ENCODE results near the gene OAF.
"Not testable (repeated sequence)": the region's sequence is repeated elsewhere in the genome, so short reads cannot be mapped to it uniquely, and the experiment has no call there.

OAF gene

DNA sequence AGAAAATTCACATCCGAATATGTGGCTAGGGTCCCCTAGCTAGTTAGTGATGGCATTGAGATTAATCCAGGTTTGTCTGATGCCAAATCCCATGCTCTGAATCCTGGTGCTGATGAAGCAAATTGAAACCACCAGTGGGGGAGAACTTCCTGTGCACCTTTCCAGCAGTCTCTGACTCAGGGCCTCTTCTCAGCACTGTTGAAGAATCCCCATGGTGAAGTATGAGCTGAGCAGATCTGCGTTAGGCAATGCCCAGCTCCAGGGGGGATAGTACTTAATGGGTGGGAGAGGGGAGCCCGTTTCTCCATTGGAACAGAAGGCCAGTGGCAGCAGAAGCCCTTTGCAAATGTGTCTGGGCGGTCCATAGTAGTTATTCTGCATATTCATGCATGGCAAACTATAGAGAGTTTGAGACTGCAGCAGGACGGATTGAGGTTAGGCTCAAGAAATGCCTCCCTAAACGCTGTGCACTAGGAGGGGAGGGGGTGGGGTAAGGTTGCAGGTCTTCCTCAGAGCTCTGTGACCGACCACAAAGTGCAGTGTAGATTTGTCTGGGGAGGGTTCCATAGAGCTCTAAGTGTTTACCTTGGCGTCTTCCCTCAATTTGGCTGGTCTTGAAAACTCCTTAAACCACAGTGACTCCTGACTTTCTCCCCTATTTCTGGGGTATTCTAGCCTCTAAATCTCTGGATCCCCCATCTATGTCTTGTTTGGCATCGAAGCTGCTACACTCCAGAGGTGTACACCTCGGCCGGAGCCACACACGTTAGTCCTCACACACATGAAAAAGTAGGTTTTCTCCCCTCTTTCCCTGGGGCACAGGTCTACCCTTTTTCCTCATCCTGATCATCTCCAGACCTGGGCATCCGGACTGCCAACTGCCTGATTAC lies 33.9 kb downstream of the OAF start:
- no peak for DNase-seq

DNA sequence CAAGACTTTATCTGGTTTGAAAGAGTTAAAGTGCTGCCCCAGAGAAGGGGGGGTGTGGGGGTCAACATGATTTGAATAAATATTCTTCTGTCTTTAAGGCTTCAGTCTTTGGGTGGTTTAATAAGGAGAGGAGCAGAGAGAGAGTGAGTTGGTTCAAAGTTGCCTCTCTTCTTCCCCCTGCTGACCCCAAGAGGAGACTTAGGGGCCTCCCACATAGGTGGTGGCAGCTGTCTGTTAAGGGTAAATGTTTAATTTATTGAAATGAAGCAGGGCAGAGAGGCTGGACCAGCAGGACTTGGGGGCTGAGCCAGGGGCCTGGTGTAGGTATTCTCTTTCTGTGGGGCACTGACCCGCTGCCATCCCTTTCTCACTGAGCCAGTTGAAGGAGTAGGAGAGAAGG lies 34.6 kb downstream of the OAF start:
- no peak for DNase-seq

DNA sequence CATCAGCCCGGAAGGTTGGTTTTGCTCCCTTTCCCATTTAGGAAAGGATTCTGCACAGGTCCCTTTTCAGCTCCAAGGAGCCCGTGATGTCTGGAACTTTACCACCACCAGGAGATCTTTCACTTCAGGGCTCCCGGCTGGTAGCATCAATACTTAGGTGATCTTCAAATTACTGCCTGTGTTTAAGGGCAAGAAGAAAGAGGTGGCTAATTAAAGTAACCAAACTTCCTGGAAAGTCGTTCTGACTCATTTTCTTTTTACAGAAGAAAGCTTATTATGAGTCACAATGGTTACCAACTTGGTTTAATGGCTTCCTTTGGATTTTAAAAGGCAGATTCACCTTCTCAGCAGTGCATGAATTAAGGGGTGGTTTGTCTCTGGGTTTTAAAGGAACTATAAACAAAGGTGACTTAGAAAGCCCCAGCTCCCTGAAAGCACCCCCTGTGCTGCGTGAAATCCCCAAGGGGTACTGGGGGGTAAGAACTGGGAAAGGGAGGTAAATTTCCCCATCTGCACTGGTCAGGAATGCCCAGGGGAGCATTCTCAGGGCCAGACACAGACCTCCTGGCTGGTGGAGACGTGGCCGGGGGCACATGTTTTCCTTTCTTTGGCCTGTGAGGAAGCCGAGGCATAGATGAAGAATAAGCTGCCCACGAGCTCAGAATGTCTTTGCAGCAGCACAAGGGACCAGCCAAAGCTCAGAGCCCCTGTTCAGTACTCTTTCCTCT lies 37.9 kb downstream of the OAF start:
- no peak for DNase-seq

DNA sequence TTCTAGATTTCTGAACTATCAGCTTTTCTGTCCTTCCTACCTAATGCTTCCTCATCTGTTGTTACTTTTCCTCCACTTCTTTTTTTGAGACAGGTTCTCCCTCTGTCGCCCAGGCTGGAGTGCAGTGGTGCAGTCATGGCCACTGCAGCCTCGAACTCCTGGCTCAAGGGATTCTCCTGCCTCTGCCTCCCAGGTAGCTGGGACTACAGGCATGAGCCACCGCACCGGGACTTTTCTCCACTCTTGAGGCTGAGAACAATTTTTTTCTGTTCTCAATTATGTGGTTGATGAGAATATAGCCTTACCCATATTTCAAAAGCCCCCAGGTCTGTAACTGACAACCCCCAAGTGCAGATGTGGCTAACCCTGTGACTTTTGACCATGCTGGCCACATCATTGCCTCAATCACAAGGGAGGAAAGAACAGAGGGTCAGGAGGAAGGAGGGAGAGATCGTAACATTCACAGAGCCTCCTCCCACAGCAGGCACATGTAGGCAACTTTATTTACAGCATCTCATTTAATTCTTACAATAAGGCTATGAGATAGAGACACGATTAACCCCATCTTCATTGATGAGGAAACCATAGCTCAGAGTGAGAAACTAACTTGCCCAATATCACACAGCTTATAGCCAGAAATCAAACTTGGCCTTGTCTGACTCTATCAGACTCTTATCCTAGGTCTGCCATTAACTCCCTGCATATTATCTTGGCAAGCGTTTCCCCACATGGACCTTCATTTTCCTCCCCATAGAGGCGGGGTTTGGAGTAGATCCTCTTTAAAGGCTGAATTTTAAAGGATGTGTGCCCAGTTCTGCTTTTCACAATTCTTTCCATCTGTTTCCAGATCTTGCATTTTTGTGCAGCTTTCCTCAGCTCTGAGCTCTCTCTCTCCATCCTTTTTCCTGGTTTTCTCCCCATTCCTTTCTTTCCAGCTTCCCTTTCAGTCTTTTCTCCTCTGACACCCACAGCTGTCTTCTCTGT lies 38.7 kb downstream of the OAF start:
- DNase-seq, result no peak

DNA sequence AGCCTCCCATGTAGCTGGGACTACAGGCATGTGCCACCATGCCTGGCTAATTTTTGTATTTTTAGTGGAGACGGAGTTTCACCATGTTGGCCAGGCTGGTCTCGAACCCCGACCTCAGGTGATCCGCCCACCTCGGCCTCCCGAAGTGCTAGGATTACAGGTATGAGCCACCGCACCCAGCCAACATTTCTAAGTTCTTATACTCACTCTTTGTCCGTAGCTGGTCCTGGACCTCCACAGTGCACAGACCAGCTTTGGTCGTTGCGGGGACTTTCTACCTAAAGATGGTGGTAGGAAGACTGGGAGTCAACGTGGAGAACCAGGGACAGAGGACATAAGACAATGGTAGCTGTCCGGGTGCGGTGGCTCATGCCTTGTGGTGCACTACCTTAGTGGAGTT lies 42.5 kb downstream of the OAF start:
- not testable (repeated sequence) for DNase-seq

DNA sequence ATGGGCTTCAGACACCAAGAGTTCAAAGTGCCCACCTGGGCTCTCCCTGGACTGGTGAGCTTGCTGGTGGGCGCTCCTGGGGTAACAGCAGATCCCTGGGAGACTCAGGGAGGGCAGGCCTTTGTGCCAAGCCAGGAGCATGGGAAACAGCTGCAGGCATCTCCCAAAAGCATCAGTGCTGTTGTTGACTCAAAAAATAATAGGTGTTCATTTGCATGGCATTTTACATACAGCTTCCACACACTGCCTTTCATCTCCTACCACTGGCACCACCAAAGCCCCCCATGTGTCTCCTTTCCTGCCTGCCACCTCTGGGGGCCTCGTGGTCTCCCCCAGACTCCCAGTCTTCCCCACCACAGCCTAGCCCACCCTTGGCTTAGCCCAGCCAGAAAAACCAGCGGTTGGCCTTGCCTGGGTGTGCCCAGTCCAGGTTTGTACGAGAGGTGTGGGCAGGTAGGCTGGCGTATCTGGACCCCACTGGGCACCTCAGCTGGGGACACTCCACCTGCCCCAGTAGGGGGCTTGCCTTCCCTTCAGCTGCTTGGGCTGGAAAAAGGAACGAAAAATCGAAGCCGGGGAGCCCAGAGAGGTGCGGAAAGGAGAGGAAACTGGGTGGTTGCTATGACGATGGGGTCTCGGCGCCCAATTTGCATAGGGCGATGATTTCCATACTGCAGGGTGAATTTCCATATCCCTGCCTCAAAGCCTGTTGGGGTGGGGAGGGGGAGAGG lies 44.1 kb downstream of the OAF start:
- no peak for DNase-seq

DNA sequence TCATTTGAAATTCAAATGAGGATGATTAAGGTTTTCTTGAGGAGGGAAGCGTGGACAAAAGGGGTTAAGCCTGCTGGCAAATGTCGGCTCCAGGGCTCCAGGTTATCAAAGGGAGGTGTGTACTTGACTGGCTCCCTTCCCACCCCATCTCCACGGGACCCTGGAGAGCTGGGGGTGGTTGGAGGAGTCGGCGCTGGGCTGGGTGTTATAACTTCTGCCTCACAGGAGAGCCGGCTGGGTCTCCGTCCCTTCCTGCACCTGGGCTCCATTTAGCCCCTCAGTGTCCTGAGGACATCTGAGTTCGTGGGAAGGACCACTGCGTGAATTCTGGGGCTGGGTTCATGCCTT lies 44.7 kb downstream of the OAF start:
- no peak for DNase-seq

DNA sequence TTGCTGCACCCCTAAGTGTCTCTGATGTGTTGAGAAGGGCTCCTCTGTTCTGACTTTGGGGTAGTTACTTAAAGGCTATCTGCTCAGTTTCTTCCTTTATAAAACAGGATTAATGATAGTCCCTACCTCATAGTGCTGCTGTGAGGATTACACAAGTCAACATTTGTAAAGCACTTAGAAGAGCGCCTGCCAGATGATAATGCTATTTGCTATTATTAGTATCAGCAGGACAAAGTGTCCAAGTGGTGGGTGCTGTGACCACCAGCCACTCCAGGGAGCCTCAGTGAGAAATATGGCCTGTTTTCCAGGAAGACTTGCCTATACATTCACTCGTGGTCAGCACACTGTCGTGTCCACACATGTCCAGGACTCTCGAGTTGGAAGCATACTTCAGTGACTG lies 45.3 kb downstream of the OAF start:
- DNase-seq, result no peak

DNA sequence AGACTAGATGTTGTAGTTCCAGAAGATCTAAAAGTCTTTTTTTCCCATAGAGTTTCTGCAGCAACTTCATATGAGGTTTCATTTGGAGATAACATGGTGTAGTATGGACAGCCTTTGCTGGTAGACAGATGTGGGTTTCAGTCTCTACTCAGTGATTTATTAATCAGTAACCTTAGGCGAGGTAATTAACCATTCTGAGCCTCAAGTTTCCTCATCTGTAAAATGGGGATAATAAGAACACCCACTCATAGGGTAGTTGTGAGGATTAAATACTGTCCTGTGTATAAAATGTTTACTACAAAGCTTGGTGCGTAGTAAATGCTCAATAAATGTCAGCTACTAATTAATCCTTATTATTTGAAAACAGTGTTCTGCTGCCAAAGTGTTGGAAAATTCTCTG lies 45.9 kb downstream of the OAF start:
- DNase-seq, result no peak

DNA sequence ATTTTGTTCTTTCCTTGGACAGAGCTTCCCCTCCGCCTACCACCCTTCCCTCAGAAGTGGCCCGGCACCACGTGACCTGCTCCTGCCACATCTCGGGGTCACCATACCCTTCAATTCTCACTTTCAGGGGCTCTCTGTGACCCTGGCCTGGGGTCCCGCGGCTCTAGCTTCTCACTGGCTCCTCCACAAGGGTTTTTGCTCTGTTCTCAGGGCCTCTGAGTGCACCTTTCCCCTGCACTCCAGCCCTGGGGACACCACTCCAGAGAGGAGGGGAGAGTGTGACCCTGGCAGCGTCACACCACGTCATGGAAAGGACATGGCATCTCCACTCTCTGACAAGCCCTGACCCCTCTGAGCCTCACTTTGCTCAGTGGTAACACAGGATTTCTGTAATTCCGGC lies 46.5 kb downstream of the OAF start:
- DNase-seq, result no peak

DNA sequence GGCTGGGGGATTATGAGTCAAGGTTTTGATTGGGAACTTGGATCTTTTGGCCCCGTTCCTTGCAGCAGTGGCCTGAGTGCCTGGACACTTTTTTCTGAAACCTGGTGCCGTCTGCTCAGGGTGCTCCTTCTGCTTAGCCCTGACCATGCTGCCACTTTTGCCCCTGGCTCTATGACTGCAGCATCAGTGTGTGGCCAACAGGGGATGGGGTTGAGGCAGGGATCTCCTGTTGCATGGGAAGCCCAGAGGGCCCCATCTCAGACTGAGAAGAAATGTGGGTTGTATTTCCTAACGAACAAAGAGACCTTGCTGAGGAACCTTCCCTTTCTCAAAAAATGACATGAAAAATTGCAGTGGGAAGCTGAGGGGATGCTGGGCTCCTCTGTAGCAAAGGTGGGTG lies 47.8 kb downstream of the OAF start:
- DNase-seq, result no peak

DNA sequence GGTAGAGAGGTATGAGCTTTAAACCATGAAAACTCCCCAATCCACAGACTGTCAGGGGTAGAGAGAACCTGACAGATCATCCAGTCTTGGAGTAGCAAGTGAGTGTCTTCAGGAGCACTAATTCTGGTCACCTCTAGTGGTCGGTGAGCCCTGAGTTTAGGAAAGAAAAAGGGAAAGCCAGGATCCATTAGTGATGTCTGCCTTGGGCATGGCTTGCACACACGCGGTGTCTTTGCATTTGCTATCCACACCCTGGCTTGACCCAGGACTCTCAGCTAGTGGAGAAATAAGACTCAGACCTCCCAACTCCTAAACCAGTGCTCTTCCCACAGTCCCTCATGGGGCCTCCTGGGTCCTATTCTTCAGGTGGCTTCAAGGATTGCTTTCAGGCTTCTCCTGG lies 48.4 kb downstream of the OAF start:
- DNase-seq, result no peak

DNA sequence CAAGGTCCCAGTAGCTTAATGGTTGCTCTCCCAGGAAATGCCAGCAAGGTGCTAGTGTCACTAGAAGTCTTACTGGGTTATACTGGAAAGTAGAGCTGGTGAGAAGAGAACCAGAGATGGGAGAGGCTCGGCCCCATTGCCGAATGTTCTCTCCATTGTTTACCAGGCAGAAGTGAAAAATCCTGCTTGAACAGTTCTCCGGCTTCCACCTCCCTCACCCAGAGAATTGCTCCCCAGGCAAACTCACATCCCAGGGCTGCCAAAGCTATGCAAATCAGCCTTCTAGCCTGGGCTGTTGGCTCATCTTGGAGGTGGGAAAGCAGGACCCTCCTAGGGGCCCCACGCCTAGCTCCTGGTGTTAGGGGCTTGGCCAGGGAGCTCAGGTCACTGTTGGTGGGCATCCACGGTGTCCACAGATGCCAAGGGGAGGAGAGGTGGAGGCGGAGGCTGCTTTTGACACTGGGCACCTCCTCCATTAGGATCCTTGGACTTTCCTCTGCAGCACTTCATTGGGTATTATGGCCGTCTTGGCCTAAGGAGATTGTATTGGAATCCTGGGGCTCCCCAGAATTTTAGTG lies 49.2 kb downstream of the OAF start:
- DNase-seq, result no peak

DNA sequence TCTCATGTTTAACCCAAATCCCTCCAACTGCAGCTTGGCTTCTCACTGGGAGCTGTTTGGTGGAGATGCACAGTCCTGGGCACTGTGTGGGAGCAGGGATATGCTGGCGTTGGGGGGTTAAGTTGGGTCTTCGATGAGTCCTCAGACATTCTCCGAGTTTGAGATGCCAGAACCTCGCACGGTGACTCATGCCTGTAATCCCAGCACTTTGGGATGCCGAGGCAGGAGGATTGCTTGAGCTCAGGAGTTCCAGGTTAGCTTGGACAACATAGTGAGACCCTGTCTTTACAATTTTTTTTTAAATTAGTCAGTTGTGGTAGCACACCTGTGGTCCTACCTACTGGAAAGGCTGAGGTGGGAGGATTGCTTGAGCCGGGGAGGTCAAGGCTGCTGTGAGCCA lies 49.8 kb downstream of the OAF start:
- no peak for DNase-seq

DNA sequence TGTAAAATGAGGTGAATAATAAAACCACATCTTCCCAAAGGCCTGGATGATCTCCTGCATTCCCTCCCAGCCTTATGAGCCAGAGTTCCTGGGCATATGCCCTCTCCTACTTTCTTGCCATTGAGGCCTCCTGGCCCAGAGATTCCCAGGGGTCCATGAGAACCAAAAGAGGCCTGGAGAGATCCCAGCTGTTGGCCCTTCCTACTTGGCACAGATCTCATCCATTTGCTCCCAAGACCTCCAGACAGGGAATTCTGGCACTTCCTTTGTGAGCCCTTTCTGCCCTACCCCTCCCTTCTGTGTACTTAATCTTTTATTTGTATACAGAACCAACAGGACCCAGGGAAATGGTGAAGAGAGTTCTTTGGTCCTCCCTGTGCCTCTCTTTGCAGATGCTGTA lies 50.5 kb downstream of the OAF start:
- no peak for DNase-seq

DNA sequence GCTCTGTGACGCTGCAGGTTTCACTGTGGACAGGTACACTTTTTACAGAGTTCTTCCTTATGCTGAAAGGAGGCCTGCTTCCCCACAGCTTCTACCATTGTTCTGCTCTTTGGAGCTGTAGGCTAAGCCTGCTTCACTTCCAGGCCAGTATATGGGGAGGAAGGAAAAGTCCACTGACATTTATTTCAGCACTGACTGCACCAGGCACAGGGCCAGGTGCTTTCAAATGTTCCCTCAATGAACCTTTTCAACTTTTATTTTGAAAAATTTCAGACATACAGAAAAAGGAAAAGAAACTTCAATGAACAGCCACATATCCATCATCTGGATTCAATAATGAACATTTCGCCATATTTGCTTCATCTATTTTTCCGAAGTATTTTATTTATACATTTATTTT lies 51.1 kb downstream of the OAF start:
- no peak for DNase-seq

DNA sequence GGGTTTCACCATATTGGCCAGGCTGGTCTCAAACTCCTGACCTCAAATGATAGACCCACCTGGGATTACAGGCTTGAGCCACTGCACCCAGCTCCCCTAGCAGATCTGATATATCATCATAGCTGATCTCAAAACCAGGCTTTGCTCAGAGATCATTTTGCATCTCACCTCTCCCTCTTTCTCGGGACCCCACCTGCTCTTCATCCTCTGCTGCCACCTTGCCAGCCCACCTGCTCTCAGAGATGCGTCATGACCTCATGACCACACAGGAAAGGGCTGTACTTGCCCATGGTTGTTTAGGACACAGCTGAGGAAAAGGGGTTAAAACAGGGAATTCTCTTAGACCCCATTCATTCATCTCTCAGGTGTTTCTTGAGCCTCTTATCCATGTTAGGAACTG lies 56.5 kb downstream of the OAF start:
- no peak for DNase-seq

DNA sequence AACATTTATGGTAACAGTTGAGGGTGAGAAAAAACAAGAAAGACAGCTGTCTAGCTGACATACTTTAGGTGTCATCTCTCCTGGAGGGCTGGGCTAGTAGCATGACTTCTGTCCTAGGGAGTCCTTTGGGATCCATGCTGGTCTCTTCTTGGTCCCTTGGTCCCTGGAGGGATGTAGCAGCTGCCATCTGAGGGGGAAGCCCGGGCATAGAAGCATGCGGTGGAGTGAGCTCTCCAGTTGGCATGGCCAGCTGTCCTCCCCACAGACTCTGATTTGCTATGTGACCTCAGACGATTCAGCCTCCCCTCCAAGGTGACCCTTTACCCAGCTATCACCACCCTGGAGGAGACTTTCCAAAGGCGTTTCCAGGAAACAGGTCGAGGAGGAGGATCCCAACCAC lies 57.9 kb downstream of the OAF start:
- no peak for DNase-seq

DNA sequence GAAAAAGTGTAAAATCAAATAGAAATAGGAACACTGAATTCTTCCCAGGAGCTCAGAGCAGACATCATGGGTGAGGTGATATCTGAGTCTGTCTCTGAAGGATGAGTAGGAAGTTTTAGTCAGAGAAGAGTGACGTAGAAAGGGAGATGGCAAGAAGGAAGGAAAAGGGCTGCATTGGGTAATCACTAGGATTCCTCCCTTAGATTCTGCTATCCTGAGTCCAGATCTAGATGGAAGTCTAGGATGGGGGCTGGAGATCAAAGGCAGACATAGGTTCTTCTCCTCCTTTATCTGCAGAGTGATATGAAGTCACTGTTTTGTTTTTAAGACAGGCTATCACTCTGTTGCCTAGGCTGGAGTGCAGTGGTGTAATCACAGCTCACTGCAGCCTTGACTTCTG lies 59.6 kb downstream of the OAF start:
- no peak for DNase-seq

DNA sequence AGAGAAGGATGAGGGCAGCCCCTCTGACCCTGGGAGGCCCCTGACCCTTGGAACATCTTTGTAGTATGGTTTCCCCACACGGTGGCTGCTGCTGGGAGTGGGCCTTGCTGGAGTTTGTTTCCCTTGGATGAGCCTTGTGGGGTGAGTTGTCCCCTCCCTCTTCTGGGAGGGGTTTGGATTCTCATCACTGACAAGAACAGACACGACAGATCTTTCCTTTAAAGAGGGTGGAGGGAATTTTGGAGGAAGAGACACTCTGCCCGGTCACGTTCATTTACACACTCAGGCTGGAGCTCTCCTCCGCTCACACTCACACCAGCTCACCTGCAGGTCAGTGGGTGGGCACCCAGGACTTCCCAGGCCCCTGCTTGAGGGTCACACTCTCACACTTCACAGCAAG lies 60.8 kb downstream of the OAF start:
- no peak for DNase-seq

DNA sequence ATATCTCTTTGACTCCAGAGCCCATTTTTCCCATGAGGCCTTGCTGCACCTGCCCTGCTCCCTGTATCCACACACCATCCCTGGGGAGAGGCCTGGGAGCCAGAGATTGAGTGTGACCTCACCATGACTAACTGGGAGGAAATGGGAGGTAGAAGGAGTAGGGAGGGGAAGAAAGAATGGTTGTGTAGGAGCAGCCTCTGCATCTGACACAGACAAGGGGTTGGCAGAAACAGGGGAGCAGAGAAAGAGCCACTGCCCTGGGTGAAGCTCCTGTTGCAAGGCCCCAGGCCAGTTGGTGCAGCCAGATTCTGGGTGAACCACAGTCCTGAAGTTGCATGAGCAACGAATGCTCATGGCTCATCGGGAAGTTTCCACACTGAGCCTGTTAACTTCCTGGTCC lies 61.5 kb downstream of the OAF start:
- no peak for DNase-seq

DNA sequence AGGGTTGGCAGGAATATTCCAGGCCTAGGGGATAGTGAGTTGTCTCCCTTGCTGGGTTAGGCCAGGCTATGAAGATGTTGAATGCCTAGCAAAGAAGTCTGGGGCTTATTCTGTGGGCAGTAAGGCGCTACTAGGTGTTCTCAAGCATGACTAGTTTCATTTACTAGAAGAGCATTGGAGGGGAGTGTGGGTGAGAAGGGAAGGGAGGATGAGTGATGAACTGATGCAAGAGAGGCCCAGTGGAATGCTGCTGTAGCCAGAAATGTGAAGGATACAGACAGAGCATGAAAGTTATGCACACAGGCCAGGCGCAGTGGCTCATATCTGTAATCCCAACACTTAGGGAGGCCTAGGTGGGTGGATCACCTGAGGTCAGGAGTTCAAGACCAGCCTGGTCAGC lies 62.6 kb downstream of the OAF start:
- no peak for DNase-seq
